ENCODE results near the gene KRT10.
A peak's percentile ranks its signal among the peaks of the same experiment; 100 is the strongest.
"Not testable (repeated sequence)": the region's sequence is repeated elsewhere in the genome, so short reads cannot be mapped to it uniquely, and the experiment has no call there.

KRT10 gene

DNA sequence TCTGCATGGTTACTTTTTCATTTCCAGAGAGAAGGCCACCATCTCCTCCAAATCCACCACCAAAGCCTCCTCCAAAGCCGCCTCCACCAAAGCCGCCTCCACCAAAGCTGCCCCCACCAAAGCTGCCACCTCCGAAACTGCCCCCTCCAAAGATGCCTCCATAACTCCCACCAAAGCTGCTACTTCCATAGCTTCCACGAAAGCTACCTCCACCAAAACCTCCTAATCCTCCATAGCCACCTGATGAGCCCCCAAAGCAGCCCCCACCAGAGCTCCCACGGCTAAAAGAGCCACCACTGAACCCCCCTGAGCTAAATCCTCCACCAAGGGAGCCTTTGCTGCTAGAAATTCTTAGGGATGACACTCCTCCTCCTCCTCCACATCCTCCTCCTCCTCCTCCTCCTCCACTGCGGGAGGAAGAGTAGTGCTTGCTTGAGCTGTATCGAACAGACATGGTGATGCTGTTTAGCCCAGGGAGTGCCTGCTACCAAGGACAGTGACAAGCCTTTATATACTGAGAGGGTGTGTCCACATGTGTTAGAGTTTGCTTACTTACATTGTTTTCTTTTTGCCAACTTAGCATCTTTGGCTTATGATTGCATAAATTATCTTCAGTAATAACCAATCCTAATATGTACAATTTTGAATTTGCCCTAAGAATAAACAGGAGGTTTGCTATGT, at the start of gene KRT10:
Gene KRT10 (minus strand): TSS at position 483 of the 681 bp plus-strand sequence. CDS start 29 bp downstream, at position 454.
- no peak for DNase-seq
- Mint-ChIP-seq H3K4me3 (no peak within 1 kb of the TSS), H3K27ac (no peak within 1 kb of the TSS), H3K4me1 (peaks cover 28% of the 10 kb centered on the region), H3K9me3 (no peaks in the 10 kb centered on the region), H3K36me3 (ENCODE audit: low read depth) (peaks cover 16% of the 10 kb centered on the region), H3K27me3 (peaks cover 6% of the 10 kb centered on the region)
- no peak for ATAC-seq

DNA sequence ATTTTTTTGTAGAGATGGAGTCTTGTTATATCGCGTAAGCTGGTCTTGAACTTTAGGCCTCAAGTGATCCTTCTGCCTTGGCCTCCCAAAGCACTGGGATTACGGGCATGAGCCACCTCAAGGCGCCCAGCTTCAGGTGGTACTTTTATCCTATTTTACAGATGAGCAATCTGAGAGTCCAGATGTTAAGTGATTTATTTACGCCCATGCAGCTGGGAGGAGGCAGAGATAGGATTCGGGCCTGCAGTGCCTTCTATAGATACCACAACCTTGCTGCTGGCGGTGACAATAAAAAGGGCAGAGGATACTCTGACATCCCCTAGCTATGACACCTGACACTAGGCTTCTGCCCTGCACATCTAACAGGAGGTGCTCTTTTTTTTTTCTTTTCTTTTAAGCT, 48.9 kb upstream of the KRT10 start:
- no peak for DNase-seq
- peaks cover 35% of the 10 kb centered on the region for H3K27me3 Mint-ChIP-seq
- H3K4me3 Mint-ChIP-seq = no peak overlapping the region
- H3K36me3 Mint-ChIP-seq (ENCODE audit: low read depth) = no peaks in the 10 kb centered on the region
- no peak overlapping the region for H3K27ac Mint-ChIP-seq
- H3K9me3 Mint-ChIP-seq = no peaks in the 10 kb centered on the region
- ATAC-seq = no peak
- no peaks in the 10 kb centered on the region for H3K4me1 Mint-ChIP-seq

- Mint-ChIP-seq H3K27ac (no peak overlapping the region), H3K36me3 (ENCODE audit: low read depth) (no peaks in the 10 kb centered on the region), H3K27me3 (peaks cover 33% of the 10 kb centered on the region), H3K4me3 (no peak overlapping the region), H3K9me3 (no peaks in the 10 kb centered on the region), H3K4me1 (no peaks in the 10 kb centered on the region)
- ATAC-seq (no peak), DNase-seq (no peak)
Measured at GRCh38 chr17:40870136-40870535, 47.7 kb upstream of the KRT10 start.

DNA sequence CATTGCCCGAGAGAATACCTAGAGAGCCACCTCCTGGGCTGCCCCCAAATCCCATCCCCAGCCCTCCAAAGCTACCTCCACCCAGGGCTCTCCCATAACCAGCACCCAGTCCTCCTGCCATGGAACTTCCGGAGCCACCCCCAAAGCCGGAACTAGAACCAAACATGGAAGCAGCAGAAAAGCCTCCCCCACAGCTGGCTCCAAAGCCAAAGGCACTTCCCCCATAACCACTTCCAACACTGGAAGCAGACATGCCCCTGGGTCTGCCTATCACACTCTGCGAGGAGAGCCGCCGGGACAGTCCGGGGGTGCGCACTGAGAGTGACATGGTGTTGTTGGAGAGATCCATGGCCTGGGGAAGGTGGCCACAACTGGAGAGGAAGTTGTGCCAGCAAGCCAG, 44.4 kb upstream of the KRT10 start, which contains the start of gene KRT12:
Gene KRT12 (minus strand): TSS at position 386 of the 400 bp plus-strand sequence. CDS start 37 bp downstream, at position 349.
- DNase-seq (no peak), ATAC-seq (no peak)
- Mint-ChIP-seq H3K9me3 (no peaks in the 10 kb centered on the region), H3K27me3 (peaks cover 27% of the 10 kb centered on the region), H3K36me3 (ENCODE audit: low read depth) (no peaks in the 10 kb centered on the region), H3K27ac (no peak within 1 kb of the TSS), H3K4me1 (no peaks in the 10 kb centered on the region), H3K4me3 (no peak within 1 kb of the TSS)

DNA sequence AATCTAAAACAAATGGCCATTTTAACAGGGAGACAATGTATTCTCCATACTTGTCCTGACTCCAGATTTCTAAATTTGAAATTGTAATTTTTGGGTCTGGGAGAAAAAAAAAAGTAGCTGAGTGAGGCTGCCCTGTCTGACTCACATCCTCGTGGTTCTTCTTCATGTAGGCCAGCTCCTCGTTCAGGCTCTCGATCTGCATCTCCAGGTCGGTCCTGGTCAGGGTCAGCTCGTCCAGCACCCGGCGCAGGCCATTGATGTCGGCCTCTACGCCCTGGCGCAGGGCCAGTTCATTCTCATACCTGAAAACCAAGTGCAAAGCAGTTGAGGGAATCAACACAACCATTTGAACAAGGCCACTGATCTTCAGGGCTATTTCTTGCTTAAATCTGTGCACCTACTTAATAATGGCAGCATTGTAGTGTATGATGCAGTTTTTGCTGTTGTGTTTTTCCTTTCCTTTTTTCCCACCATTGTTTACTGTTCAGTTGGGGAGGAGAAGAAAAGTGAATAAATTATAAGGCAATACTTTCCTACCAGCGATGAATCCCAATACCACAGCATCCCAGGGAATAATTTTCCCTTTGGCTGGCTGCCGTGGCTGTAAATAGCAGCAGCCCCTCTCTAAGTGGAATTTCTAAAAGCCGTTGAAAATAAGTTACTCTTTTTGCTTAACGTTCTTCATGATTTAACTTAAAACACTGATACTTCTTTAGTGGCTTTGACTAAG, 42.4 kb upstream of the KRT10 start:
- Mint-ChIP-seq H3K4me1 (no peaks in the 10 kb centered on the region), H3K4me3 (no peak overlapping the region), H3K9me3 (no peaks in the 10 kb centered on the region), H3K27ac (no peak overlapping the region), H3K27me3 (peaks cover 24% of the 10 kb centered on the region), H3K36me3 (ENCODE audit: low read depth) (no peaks in the 10 kb centered on the region)
- no peak for DNase-seq
- ATAC-seq = no peak

GRCh38 chr17:40862985-40863733, 40.7 kb upstream of the KRT10 start:
- Mint-ChIP-seq H3K4me3 (no peak overlapping the region), H3K36me3 (ENCODE audit: low read depth) (no peaks in the 10 kb centered on the region), H3K4me1 (no peaks in the 10 kb centered on the region), H3K9me3 (no peaks in the 10 kb centered on the region), H3K27ac (no peak overlapping the region), H3K27me3 (peaks cover 19% of the 10 kb centered on the region)
- DNase-seq (peak; percentile 15), ATAC-seq (no peak)

GRCh38 chr17:40859536-40859935, 37.1 kb upstream of the KRT10 start:
- Mint-ChIP-seq H3K27me3 (peaks cover 5% of the 10 kb centered on the region), H3K4me1 (no peaks in the 10 kb centered on the region), H3K9me3 (no peaks in the 10 kb centered on the region), H3K36me3 (ENCODE audit: low read depth) (no peaks in the 10 kb centered on the region), H3K27ac (no peak overlapping the region), H3K4me3 (no peak overlapping the region)
- no peak for ATAC-seq
- no peak for DNase-seq

GRCh38 chr17:40858667-40859066, 36.3 kb upstream of the KRT10 start:
- H3K36me3 Mint-ChIP-seq (ENCODE audit: low read depth); H3K27me3 Mint-ChIP-seq; ATAC-seq; H3K9me3 Mint-ChIP-seq; H3K4me3 Mint-ChIP-seq; H3K27ac Mint-ChIP-seq; H3K4me1 Mint-ChIP-seq; DNase-seq: not testable (repeated sequence)

GRCh38 chr17:40857535-40857934, 35.1 kb upstream of the KRT10 start:
- DNase-seq (no peak), ATAC-seq (no peak)
- no peaks in the 10 kb centered on the region for H3K36me3 Mint-ChIP-seq (ENCODE audit: low read depth)
- H3K9me3 Mint-ChIP-seq = no peaks in the 10 kb centered on the region
- peaks cover 3% of the 10 kb centered on the region for H3K27me3 Mint-ChIP-seq
- no peak overlapping the region for H3K27ac Mint-ChIP-seq
- no peak overlapping the region for H3K4me3 Mint-ChIP-seq
- H3K4me1 Mint-ChIP-seq = no peaks in the 10 kb centered on the region

DNA sequence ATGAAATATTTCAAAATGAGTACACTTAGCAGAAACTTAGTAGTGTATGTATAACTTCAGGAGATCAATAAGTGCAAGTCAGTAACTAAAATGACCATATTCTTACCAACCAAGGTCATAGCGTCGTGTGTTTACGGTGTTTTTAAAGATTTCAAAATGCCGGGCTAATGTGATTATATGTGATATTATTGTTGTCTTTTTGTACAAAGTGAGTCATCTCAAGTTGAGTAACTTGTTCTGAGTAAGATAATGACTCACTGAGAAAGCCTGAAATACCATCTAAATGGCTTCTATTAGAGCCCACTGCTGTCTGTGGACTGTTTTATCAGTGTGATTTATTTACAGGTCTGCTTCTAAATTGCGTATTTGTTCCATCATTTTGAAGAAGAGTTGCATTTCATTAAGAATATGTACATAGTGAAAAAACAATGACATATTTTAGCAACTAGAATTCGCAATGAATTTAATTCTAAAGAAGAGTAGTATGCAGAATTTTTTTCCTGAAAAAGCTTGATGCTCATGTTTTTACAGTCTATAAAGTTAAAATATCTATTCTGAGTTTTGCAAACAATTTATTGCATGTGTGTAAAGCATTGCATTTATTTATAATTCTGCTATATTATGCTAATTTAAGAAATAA, 31.9 kb upstream of the KRT10 start:
- Mint-ChIP-seq H3K4me3 (no peak overlapping the region), H3K27me3 (peaks cover 8% of the 10 kb centered on the region), H3K9me3 (no peaks in the 10 kb centered on the region), H3K27ac (no peak overlapping the region), H3K36me3 (ENCODE audit: low read depth) (no peaks in the 10 kb centered on the region), H3K4me1 (no peaks in the 10 kb centered on the region)
- no peak for ATAC-seq
- no peak for DNase-seq

- H3K4me1 Mint-ChIP-seq = no peaks in the 10 kb centered on the region
- peaks cover 10% of the 10 kb centered on the region for H3K27me3 Mint-ChIP-seq
- no peak overlapping the region for H3K27ac Mint-ChIP-seq
- H3K4me3 Mint-ChIP-seq = no peak overlapping the region
- no peak for ATAC-seq
- DNase-seq = no peak
- H3K9me3 Mint-ChIP-seq = no peaks in the 10 kb centered on the region
- no peaks in the 10 kb centered on the region for H3K36me3 Mint-ChIP-seq (ENCODE audit: low read depth)
Measured at GRCh38 chr17:40852364-40852763, 29.9 kb upstream of the KRT10 start.

DNA sequence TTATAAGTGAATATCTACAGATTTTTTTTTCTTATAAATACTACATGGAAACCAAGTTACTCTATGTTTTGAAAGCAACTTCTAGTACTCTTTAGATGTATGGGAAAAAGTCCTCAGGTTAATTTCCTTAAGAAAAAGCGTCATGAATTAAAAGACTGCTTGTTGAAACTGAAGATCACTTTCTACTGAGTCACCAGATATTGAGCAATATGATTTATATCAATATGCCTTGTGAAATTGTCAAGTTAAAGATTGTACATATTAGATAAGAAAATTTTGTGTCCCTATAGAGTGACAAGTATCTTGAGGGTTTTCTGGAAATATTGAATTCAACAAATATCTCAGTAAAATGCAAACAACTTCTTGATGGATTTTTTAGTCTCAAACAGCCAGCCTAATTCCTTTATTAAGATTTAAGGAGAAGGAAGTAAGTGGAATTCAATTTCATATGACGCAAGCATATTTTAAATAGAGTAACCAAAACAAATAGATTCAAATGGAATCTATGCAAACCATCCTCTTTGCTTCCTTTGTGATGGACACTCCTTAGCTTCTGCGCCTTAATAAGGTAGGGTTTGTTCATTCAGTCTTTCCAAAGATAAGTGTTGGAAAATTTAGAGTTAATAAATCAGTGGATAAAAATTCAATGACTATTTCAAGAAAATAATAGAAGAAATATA, 28.0 kb upstream of the KRT10 start:
- no peak overlapping the region for H3K27ac Mint-ChIP-seq
- no peak for DNase-seq
- ATAC-seq = no peak
- H3K4me1 Mint-ChIP-seq = no peaks in the 10 kb centered on the region
- H3K9me3 Mint-ChIP-seq = no peaks in the 10 kb centered on the region
- H3K27me3 Mint-ChIP-seq = peaks cover 17% of the 10 kb centered on the region
- H3K4me3 Mint-ChIP-seq = no peak overlapping the region
- H3K36me3 Mint-ChIP-seq (ENCODE audit: low read depth) = no peaks in the 10 kb centered on the region

- no peak for ATAC-seq
- Mint-ChIP-seq H3K4me3 (no peak overlapping the region), H3K27me3 (peaks cover 24% of the 10 kb centered on the region), H3K9me3 (no peaks in the 10 kb centered on the region), H3K27ac (no peak overlapping the region), H3K36me3 (ENCODE audit: low read depth) (no peaks in the 10 kb centered on the region), H3K4me1 (no peaks in the 10 kb centered on the region)
- DNase-seq = no peak
Measured at GRCh38 chr17:40849723-40850122, 27.3 kb upstream of the KRT10 start.

DNA sequence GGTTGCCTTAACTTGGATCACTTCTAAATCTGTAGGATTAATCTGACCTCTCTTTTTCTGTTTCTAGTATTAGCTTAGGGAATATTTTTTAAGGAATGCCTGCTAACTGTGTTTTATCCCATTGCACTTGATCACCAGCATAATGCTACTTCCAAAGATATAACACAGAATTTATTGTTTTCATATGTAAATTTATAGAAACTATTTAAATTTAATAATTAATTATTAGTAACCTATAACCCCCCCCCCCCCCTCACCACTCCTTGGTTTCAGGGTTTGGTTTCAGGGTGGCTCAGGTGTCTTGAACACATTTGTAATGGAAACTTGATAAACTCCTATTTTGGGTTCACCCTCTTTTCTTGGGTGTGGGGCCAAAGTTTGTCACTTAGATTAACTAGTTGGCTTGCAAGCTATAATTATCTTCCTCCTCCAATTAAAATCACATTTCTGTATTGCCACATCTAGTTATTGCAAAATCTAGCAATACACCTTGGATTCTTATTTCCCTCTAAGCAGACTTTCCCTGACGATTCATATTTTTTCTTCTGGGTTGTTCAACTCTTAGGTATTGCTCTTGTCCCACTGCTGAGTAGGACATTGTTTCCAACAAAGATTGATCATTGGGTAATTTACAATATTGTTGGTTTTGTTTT, 26.3 kb upstream of the KRT10 start:
- DNase-seq (no peak), ATAC-seq (no peak)

More for the DNA sequence above, 26.3 kb upstream of the KRT10 start:
- Mint-ChIP-seq H3K27ac (no peak overlapping the region), H3K4me1 (no peaks in the 10 kb centered on the region), H3K36me3 (ENCODE audit: low read depth) (no peaks in the 10 kb centered on the region), H3K9me3 (no peaks in the 10 kb centered on the region), H3K27me3 (peaks cover 30% of the 10 kb centered on the region), H3K4me3 (no peak overlapping the region)

Data from activated naive CD8-positive, alpha-beta T cell treated with anti-CD3 and anti-CD28 coated beads, Interleukin-2, amount 50 U/mL, for 24 hours (primary cell).